Tibial nerve (tissue), 4 donors: ENCODE results near the gene CLIP1.
"Not testable (repeated sequence)": the region's sequence is repeated elsewhere in the genome, so short reads cannot be mapped to it uniquely, and the experiment has no call there.

ENCODE experiments used
- CTCF ChIP-seq, 5 experiments: fragments of 200-600 bp in 3 of 5; fragments of 450-650 bp in 2 of 5; sonication (generic) in 3 of 5; IDR thresholded peaks; one replicate each; pipeline ENCODE4 v1.5.1; 2016 to 2019; ENCODE audit warnings: antibody characterized with exemption in 5 of 5, mild to moderate bottlenecking in 3 of 5, moderate library complexity in 2 of 5
- EP300 ChIP-seq, 2 donors: sonication (generic); formaldehyde crosslinking; IDR thresholded peaks; one replicate each; pipeline ENCODE4 v1.6.1; 2017; ENCODE audit warnings: antibody characterized with exemption in 2 of 2, mild to moderate bottlenecking in 1 of 2
- POLR2A ChIP-seq, 2 donors: fragments of 450-650 bp; IDR thresholded peaks; one replicate each; pipeline ENCODE4 v1.6.1; 2017; ENCODE audit warnings: antibody characterized with exemption in 2 of 2, mild to moderate bottlenecking in 2 of 2, moderate library complexity in 2 of 2

GRCh38 chr12:122415665-122416064, 6.8 kb downstream of the CLIP1 start:
- TF ChIP-seq CTCF, POLR2A, EP300 (IDR thresholded peaks at IDR 0.05): not testable (repeated sequence)
